Measurements from ENCODE around the gene GRM8.
"Not testable (repeated sequence)": the region's sequence is repeated elsewhere in the genome, so short reads cannot be mapped to it uniquely, and the experiment has no call there.

GRM8 gene

GRCh38 chr7:127029823-127030222 is 222.9 kb downstream of the GRM8 start:
- no peak for DNase-seq (ENCODE audit: low spot score)

- no peak for DNase-seq (ENCODE audit: low spot score)
Observed at GRCh38 chr7:127021857-127022256, 230.9 kb downstream of the GRM8 start.

- DNase-seq (ENCODE audit: low spot score): no peak
Observed at GRCh38 chr7:127021019-127021738, 231.6 kb downstream of the GRM8 start.

- DNase-seq (ENCODE audit: low spot score): no peak
Observed at GRCh38 chr7:127018889-127019288, 233.9 kb downstream of the GRM8 start.

GRCh38 chr7:127017196-127017595 is 235.5 kb downstream of the GRM8 start:
- DNase-seq (ENCODE audit: low spot score): no peak

GRCh38 chr7:127000725-127001124 is 252.0 kb downstream of the GRM8 start:
- no peak for DNase-seq (ENCODE audit: low spot score)

GRCh38 chr7:126996659-126997058 is 256.1 kb downstream of the GRM8 start:
- no peak for DNase-seq (ENCODE audit: low spot score)

- no peak for DNase-seq (ENCODE audit: low spot score)
Observed at GRCh38 chr7:126993626-126994213, 259.0 kb downstream of the GRM8 start.

GRCh38 chr7:126988022-126988421 is 264.7 kb downstream of the GRM8 start:
- no peak for DNase-seq (ENCODE audit: low spot score)

- no peak for DNase-seq (ENCODE audit: low spot score)
Observed at GRCh38 chr7:126979722-126980121, 273.0 kb downstream of the GRM8 start.

- no peak for DNase-seq (ENCODE audit: low spot score)
Observed at GRCh38 chr7:126978865-126979264, 273.9 kb downstream of the GRM8 start.

- no peak for DNase-seq (ENCODE audit: low spot score)
Observed at GRCh38 chr7:126973066-126973465, 279.7 kb downstream of the GRM8 start.

GRCh38 chr7:126972571-126972970 is 280.2 kb downstream of the GRM8 start:
- no peak for DNase-seq (ENCODE audit: low spot score)

GRCh38 chr7:126959649-126960048 is 293.1 kb downstream of the GRM8 start:
- DNase-seq (ENCODE audit: low spot score): no peak

GRCh38 chr7:126958367-126958766 is 294.4 kb downstream of the GRM8 start:
- no peak for DNase-seq (ENCODE audit: low spot score)

- DNase-seq (ENCODE audit: low spot score): no peak
Observed at GRCh38 chr7:126957443-126957842, 295.3 kb downstream of the GRM8 start.

- DNase-seq (ENCODE audit: low spot score): no peak
Observed at GRCh38 chr7:126953461-126953860, 299.3 kb downstream of the GRM8 start.

- no peak for DNase-seq (ENCODE audit: low spot score)
Observed at GRCh38 chr7:126948664-126949063, 304.1 kb downstream of the GRM8 start.

- no peak for DNase-seq (ENCODE audit: low spot score)
Observed at GRCh38 chr7:126940723-126941307, 311.9 kb downstream of the GRM8 start.

GRCh38 chr7:126937171-126937570 is 315.6 kb downstream of the GRM8 start:
- no peak for DNase-seq (ENCODE audit: low spot score)

GRCh38 chr7:126931581-126931980 is 321.2 kb downstream of the GRM8 start:
- no peak for DNase-seq (ENCODE audit: low spot score)

- DNase-seq (ENCODE audit: low spot score): no peak
Observed at GRCh38 chr7:126930166-126930565, 322.6 kb downstream of the GRM8 start.

GRCh38 chr7:126924477-126924876 is 328.3 kb downstream of the GRM8 start:
- no peak for DNase-seq (ENCODE audit: low spot score)

- not testable (repeated sequence) for DNase-seq (ENCODE audit: low spot score)
Observed at GRCh38 chr7:126911627-126912026, 341.1 kb downstream of the GRM8 start.
